Activated CD8-positive, alpha-beta memory T cell treated with anti-CD3 and anti-CD28 coated beads, Interleukin-2, amount 50 U/mL, for 1 hour (primary cell): ENCODE data around the gene PRRC2A.

Experiments used
- DNase-seq: peaks from one replicate; pipeline ENCODE4 v3.0.0-alpha.2; 2020; ENCODE audit errors: extremely low read depth

PRRC2A gene

DNA sequence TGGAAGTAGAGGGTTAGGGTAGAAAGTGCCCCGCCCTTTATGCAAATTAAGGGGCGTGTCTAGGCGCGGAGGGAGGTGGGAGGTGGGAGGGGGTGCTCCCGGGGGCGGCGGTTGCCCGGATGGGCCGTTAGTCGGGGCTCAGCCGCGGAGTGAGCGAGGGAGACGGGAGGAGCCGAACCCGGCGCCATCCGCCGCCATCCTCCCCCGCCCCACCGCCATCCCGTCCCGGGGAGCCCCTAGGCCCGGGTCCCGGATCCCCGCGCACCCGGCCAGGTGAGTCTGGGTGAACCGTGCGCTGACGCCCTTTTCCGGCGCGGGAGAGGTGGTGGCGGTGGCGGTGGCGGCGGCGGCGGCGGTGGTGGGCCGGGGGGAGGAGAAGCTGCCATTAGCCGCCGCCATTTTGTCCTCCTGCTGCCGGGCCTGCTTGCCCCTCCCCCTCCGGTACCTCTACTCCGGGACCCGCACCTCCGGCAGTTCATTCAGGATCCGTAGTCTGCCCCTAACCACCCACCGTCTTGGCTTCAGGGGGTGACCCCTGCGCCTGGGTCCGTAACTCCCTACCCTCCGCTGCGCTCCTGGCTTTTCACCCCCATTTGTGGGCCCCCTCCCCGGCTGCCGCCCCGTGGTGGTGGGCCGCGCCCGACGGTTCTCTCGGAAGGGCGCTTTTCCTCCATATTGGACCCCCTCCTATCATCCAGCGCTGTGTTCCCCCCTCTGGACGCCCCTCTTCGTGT, at the start of gene PRRC2A:
TSS of gene PRRC2A (plus strand) at position 130 of the 734 bp plus-strand sequence. CDS start 2,075 bp downstream, outside the sequence.
- peak; percentile 51 for DNase-seq

DNA sequence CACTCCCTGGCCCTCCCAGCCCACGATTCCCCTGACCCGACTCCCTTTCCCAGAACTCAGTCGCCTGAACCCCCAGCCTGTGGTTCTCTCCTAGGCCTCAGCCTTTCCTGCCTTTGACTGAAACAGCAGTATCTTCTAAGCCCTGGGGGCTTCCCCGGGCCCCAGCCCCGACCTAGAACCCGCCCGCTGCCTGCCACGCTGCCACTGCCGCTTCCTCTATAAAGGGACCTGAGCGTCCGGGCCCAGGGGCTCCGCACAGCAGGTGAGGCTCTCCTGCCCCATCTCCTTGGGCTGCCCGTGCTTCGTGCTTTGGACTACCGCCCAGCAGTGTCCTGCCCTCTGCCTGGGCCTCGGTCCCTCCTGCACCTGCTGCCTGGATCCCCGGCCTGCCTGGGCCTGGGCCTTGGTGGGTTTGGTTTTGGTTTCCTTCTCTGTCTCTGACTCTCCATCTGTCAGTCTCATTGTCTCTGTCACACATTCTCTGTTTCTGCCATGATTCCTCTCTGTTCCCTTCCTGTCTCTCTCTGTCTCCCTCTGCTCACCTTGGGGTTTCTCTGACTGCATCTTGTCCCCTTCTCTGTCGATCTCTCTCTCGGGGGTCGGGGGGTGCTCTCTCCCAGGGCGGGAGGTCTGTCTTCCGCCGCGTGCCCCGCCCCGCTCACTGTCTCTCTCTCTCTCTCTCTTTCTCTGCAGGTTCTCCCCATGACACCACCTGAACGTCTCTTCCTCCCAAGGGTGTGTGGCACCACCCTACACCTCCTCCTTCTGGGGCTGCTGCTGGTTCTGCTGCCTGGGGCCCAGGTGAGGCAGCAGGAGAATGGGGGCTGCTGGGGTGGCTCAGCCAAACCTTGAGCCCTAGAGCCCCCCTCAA, 48.2 kb upstream of the PRRC2A start, which contains the start of gene LTA:
TSS of gene LTA (plus strand) at position 249 of the 871 bp plus-strand sequence. CDS start at position 703, 454 bp downstream.
- DNase-seq = no peak

DNA sequence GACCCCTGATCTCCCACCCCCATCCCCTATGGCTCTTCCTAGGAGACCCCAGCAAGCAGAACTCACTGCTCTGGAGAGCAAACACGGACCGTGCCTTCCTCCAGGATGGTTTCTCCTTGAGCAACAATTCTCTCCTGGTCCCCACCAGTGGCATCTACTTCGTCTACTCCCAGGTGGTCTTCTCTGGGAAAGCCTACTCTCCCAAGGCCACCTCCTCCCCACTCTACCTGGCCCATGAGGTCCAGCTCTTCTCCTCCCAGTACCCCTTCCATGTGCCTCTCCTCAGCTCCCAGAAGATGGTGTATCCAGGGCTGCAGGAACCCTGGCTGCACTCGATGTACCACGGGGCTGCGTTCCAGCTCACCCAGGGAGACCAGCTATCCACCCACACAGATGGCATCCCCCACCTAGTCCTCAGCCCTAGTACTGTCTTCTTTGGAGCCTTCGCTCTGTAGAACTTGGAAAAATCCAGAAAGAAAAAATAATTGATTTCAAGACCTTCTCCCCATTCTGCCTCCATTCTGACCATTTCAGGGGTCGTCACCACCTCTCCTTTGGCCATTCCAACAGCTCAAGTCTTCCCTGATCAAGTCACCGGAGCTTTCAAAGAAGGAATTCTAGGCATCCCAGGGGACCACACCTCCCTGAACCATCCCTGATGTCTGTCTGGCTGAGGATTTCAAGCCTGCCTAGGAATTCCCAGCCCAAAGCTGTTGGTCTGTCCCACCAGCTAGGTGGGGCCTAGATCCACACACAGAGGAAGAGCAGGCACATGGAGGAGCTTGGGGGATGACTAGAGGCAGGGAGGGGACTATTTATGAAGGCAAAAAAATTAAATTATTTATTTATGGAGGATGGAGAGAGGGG, 47.0 kb upstream of the PRRC2A start:
- no peak for DNase-seq

DNA sequence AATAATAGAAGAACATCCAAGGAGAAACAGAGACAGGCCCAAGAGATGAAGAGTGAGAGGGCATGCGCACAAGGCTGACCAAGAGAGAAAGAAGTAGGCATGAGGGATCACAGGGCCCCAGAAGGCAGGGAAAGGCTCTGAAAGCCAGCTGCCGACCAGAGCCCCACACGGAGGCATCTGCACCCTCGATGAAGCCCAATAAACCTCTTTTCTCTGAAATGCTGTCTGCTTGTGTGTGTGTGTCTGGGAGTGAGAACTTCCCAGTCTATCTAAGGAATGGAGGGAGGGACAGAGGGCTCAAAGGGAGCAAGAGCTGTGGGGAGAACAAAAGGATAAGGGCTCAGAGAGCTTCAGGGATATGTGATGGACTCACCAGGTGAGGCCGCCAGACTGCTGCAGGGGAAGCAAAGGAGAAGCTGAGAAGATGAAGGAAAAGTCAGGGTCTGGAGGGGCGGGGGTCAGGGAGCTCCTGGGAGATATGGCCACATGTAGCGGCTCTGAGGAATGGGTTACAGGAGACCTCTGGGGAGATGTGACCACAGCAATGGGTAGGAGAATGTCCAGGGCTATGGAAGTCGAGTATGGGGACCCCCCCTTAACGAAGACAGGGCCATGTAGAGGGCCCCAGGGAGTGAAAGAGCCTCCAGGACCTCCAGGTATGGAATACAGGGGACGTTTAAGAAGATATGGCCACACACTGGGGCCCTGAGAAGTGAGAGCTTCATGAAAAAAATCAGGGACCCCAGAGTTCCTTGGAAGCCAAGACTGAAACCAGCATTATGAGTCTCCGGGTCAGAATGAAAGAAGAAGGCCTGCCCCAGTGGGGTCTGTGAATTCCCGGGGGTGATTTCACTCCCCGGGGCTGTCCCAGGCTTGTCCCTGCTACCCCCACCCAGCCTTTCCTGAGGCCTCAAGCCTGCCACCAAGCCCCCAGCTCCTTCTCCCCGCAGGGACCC, 46.1 kb upstream of the PRRC2A start:
- no peak for DNase-seq

DNA sequence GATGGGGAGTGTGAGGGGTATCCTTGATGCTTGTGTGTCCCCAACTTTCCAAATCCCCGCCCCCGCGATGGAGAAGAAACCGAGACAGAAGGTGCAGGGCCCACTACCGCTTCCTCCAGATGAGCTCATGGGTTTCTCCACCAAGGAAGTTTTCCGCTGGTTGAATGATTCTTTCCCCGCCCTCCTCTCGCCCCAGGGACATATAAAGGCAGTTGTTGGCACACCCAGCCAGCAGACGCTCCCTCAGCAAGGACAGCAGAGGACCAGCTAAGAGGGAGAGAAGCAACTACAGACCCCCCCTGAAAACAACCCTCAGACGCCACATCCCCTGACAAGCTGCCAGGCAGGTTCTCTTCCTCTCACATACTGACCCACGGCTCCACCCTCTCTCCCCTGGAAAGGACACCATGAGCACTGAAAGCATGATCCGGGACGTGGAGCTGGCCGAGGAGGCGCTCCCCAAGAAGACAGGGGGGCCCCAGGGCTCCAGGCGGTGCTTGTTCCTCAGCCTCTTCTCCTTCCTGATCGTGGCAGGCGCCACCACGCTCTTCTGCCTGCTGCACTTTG, 45.1 kb upstream of the PRRC2A start, which contains the start of gene TNF:
TSS of gene TNF (plus strand) at position 231 of the 567 bp plus-strand sequence. CDS start at position 408, 177 bp downstream.
- DNase-seq = no peak

DNA sequence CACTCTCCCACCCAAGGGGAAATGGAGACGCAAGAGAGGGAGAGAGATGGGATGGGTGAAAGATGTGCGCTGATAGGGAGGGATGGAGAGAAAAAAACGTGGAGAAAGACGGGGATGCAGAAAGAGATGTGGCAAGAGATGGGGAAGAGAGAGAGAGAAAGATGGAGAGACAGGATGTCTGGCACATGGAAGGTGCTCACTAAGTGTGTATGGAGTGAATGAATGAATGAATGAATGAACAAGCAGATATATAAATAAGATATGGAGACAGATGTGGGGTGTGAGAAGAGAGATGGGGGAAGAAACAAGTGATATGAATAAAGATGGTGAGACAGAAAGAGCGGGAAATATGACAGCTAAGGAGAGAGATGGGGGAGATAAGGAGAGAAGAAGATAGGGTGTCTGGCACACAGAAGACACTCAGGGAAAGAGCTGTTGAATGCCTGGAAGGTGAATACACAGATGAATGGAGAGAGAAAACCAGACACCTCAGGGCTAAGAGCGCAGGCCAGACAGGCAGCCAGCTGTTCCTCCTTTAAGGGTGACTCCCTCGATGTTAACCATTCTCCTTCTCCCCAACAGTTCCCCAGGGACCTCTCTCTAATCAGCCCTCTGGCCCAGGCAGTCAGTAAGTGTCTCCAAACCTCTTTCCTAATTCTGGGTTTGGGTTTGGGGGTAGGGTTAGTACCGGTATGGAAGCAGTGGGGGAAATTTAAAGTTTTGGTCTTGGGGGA, 44.4 kb upstream of the PRRC2A start:
- no peak for DNase-seq

DNA sequence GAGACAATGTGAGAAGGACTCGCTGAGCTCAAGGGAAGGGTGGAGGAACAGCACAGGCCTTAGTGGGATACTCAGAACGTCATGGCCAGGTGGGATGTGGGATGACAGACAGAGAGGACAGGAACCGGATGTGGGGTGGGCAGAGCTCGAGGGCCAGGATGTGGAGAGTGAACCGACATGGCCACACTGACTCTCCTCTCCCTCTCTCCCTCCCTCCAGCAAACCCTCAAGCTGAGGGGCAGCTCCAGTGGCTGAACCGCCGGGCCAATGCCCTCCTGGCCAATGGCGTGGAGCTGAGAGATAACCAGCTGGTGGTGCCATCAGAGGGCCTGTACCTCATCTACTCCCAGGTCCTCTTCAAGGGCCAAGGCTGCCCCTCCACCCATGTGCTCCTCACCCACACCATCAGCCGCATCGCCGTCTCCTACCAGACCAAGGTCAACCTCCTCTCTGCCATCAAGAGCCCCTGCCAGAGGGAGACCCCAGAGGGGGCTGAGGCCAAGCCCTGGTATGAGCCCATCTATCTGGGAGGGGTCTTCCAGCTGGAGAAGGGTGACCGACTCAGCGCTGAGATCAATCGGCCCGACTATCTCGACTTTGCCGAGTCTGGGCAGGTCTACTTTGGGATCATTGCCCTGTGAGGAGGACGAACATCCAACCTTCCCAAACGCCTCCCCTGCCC, 43.5 kb upstream of the PRRC2A start:
- DNase-seq = no peak

DNA sequence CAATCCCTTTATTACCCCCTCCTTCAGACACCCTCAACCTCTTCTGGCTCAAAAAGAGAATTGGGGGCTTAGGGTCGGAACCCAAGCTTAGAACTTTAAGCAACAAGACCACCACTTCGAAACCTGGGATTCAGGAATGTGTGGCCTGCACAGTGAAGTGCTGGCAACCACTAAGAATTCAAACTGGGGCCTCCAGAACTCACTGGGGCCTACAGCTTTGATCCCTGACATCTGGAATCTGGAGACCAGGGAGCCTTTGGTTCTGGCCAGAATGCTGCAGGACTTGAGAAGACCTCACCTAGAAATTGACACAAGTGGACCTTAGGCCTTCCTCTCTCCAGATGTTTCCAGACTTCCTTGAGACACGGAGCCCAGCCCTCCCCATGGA, 42.9 kb upstream of the PRRC2A start:
- DNase-seq = no peak

DNA sequence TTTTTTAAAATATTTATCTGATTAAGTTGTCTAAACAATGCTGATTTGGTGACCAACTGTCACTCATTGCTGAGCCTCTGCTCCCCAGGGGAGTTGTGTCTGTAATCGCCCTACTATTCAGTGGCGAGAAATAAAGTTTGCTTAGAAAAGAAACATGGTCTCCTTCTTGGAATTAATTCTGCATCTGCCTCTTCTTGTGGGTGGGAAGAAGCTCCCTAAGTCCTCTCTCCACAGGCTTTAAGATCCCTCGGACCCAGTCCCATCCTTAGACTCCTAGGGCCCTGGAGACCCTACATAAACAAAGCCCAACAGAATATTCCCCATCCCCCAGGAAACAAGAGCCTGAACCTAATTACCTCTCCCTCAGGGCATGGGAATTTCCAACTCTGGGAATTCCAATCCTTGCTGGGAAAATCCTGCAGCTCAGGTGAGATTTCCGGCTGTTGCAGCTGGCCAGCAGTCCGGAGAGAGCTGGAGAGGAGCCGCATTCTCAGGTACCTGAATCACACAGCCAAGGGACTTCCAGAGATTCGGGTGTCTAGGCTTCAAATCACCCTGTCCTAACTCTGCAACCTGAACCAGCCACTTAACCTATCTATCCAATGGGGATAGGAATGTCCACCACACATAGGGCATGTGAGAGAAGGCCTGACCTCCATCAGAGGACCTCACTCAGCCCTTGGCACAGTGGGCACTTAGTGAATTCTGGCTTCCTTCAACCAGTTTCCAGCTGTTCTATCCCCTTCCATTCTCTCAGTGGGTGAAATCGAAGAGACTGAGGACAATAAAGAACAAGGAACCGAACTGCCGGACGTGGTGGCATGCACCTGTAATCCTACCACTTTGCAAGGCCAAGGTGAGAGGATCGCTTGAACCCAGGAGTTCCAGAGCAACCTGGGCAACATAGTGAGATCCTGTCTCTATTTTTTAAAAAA, 42.1 kb upstream of the PRRC2A start:
- DNase-seq = no peak

DNA sequence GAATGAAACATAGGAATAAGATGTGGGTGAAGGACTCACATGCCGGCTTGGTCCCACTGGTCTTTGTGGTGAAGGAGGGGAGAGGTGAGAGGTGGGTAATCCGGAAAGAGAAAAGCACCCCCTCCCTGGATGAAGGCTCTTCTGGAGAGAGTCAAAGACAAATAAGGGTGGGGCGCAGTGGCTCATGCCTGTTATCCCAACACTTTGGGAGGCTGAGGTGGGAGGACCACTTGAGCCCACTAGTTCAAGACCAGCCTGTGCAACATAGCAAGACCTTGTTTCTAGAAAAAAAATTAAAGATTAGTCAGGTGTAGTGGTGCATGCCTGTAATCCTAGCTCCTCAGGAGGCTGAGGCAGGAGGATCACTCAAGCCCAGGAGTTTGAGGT, 41.4 kb upstream of the PRRC2A start:
- no peak for DNase-seq

DNA sequence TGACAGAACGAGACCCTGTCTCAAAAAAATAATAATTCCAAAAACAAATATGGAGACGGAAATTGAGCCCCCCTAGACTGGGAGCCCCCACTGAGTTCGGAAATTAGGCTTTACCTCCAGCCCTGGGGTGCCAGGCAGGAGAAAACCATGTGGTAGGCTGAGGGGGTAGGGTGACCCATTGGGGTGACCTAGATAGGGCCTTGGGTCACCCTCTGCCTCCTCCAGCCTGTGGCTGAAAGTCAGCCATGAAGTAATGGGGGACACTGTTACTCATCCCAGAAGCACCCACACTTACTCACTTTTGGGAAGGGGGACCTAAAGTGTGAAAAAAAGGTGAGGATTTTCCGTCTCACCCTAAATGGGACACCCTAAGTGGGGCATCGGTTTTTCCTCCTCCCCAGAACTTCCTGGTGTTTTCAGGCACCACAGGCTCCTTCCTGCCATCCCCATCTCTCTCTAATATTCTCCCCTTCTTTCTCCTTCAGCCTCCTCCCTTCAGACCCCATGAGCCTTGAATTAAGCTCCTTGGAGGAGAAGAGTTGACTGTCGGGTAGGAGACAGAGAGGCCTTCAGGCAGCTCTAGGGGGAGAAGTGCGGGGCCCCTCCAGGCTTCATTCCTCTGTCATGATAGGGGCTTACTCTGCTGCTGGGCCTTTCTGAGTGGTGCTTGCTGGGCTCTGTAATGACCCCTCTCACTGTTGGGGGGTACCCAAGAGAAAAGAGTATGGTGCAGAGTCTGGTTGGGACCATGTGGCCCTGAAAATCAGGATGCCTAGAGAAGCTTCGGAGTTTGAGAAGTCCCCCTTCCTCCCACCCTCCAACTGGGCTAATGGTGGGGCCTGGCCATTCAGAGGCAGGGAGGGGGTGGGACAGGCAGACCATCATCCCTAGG, 40.7 kb upstream of the PRRC2A start:
- no peak for DNase-seq

DNA sequence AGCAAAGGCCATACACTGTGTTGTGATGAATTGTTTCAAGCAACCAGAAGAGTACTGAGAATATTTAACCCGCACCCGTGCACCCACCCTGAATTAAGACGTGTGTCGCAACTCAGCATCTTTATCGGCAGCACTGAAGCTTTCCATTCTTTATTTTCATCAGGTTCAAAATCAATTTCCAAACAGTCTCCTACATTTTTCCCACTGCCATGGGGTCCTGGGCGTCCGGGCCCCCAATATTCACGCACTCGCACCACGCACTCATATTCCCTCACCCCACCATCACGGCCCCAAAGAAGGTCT, 40.1 kb upstream of the PRRC2A start:
- DNase-seq = no peak

DNA sequence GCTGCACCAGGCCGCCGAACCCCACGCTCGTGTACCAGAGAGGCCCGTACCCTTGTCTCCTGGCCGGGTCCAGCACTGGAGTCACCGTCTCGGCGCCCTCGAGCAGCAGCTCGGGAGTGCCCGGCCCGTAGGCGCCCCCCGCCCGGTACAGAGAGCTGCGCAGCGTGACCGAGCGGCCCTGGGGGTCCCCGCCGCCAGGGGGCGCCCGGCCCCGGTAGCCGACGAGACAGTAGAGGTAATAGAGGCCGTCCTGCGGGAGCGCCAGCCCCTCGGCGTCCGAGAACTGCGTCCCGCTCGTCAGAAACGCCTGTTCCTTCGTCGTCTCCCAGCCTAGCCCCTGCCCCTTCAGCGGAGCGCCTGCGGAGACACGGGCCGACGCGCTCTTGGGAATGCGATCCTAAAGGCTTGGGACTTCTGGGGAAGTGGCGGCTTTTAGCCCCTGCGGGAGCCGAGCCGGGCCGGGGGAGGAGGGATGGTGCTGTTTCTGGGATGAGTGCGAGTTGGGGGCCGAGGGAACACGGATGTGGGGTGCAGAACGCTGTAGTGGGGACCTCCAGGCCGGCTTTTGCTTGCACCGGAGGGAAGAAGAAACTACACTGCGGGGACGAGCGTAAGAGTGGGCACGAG, 39.6 kb upstream of the PRRC2A start:
- no peak for DNase-seq

DNA sequence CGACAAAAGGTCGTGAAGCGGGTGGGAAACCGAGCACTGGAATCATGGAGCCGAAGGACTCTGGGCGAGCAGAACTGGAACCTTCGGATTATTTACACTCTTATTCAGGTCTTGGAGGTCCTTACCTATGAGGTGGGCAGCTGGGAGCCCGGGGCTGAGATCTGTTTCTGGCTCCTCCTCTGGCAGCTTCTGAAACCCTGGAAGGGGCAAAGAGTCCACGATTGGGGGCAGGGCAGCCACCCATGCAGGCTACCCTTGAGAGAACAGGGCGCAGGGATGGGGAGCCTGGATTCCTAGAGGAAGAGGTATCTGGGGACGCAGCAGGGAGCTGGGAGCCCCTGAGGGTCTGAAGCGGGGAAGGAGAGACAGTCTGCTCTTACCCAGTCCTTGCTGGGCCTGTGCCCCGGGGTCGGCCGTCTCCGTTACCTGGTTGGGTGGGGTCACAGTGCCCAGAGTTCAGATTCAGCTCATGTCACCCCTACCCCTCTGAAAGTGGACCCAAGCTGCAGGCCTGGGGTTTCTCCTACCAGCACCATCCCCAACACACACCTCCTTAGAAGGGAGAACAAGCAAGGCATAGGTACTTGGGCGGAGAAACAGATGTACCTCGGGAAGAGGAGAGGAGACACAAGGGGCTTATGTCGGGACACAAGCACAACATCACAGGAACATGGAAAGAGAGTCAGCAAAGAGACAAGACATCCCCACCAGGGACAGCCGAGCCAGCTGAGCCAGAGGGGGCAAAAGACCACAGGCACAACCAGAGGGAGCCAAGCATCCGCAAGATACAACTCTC, 38.9 kb upstream of the PRRC2A start:
- no peak for DNase-seq

DNA sequence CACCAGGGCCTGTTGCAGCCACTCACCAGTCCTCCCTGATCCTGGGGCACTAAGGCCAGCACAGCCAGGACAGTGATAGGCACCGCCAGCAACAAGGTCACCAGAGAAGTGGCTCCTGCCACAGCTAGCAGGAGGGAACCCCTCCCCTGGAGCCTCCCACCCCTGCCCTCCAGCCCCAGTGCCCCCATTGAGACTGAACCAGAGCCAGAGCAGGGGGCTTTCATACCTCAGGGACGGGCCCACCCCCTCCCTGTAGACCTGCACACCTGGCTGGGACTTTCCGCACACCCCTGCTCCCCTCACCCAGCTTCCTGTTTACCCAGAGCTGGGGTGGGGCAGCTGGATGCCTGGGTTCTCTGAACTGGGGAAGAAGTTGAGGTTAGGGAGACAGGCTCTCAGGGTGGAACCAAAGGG, 38.3 kb upstream of the PRRC2A start, which contains the start of gene LTB:
TSS of gene LTB (minus strand) at position 195 of the 414 bp plus-strand sequence. CDS start at position 188, 7 bp downstream.
- no peak for DNase-seq

DNA sequence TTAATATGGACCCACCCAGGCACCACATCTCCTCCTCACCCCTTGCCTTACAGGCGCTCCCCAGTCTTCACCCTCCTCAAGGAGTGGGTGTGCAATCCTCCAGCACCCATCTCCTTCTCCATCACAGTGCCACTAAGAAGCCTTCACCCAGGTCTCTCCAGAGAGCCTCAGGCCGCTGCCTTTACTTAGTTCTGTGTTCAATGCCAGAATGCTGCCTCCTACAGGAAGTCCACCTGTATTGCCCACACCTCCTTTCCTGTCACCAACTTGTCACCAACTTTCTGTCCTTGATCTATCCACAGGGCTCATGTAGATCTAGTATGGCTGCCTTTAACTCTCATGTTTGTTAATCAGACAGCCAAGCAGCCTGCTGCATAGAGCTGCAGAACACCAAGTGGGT, 35.0 kb upstream of the PRRC2A start:
- no peak for DNase-seq
